Effector CD8-positive, alpha-beta T cell (primary cell): ENCODE results near the gene COX6A2.

Experiments
- DNase-seq: peaks from one replicate; lab custom pipeline; 2025; lab: John Stamatoyannopoulos, UW
- total RNA-seq, 4 experiments: gene quantifications; one replicate each; lab custom pipeline; 2026; lab: John Stamatoyannopoulos, UW

COX6A2 gene
- total RNA-seq: 0 reads per million in 4 experiments

GRCh38 chr16:31428279-31428597 lies at the start of gene COX6A2:
TSS of gene COX6A2 (minus strand) at chr16:31428360. CDS start at chr16:31428325, 35 bp downstream.
- DNase-seq: no peak

- peak; percentile 29 for DNase-seq
Observed at GRCh38 chr16:31477220-31478216, 49.4 kb upstream of the COX6A2 start.

- DNase-seq: peak; percentile 83
Observed at GRCh38 chr16:31476303-31477219, 48.4 kb upstream of the COX6A2 start.

GRCh38 chr16:31475946-31476302 lies 47.8 kb upstream of the COX6A2 start:
- no peak for DNase-seq

- DNase-seq: no peak
Observed at GRCh38 chr16:31474773-31475738, 46.9 kb upstream of the COX6A2 start.

- no peak for DNase-seq
Observed at GRCh38 chr16:31474173-31474714, 46.1 kb upstream of the COX6A2 start.

GRCh38 chr16:31473264-31473984 lies 45.3 kb upstream of the COX6A2 start:
- no peak for DNase-seq

GRCh38 chr16:31472709-31473203 lies 44.6 kb upstream of the COX6A2 start:
- peak; percentile 19 for DNase-seq

GRCh38 chr16:31471875-31472708 lies 43.9 kb upstream of the COX6A2 start, which contains the start of gene TGFB1I1:
TSS of gene TGFB1I1 (plus strand) at chr16:31472152. CDS start at chr16:31472189, 37 bp downstream.
- DNase-seq: no peak

- DNase-seq: no peak
Observed at GRCh38 chr16:31471241-31471874, 43.2 kb upstream of the COX6A2 start.

GRCh38 chr16:31470615-31471014 lies 42.5 kb upstream of the COX6A2 start:
- no peak for DNase-seq

GRCh38 chr16:31467858-31468257 lies 39.7 kb upstream of the COX6A2 start:
- no peak for DNase-seq

GRCh38 chr16:31467151-31467773 lies 39.1 kb upstream of the COX6A2 start:
- no peak for DNase-seq

- DNase-seq: no peak
Observed at GRCh38 chr16:31466381-31466841, 38.3 kb upstream of the COX6A2 start.

GRCh38 chr16:31465788-31466370 lies 37.7 kb upstream of the COX6A2 start:
- DNase-seq: no peak

- DNase-seq: no peak
Observed at GRCh38 chr16:31464781-31465260, 36.7 kb upstream of the COX6A2 start.

GRCh38 chr16:31464348-31464769 lies 36.2 kb upstream of the COX6A2 start:
- DNase-seq: no peak
